H9 (cell line): ENCODE results near the gene CAB39L. TPM values are rescaled to one million over a fixed set of nuclear protein-coding genes. Genes with fewer than 3 reads are reported as not detected.

Source experiments
- DNase-seq: peaks from one replicate; pipeline ENCODE4 v3.0.0-alpha.2; 2017
- H2AFZ ChIP-seq: one replicate; pipeline ENCODE4 v1.6.1; 2013; ENCODE audit warnings: mild to moderate bottlenecking, low read length, control low read depth, moderate library complexity
- H2AK5ac ChIP-seq: 2 replicates; pipeline ENCODE4 v1.6.1; 2013; ENCODE audit warnings: low read length, control low read depth, mixed read lengths; ENCODE audit not compliant: insufficient read length
- H2BK120ac ChIP-seq: one replicate; pipeline ENCODE4 v1.6.1; 2013; ENCODE audit warnings: low read depth, mild to moderate bottlenecking, low read length, control low read depth, inconsistent platforms; ENCODE audit not compliant: poor library complexity, severe bottlenecking
- H2BK12ac ChIP-seq: 2 replicates; pipeline ENCODE4 v1.6.1; 2013; ENCODE audit warnings: low read length, control low read depth, mixed read lengths, low read depth; ENCODE audit not compliant: insufficient read length
- H2BK15ac ChIP-seq: 2 replicates; pipeline ENCODE4 v1.6.1; 2013; ENCODE audit warnings: low read depth, low read length, control low read depth
- H2BK20ac ChIP-seq: one replicate; pipeline ENCODE4 v1.6.1; 2013; ENCODE audit warnings: low read depth, mild to moderate bottlenecking, low read length, control low read depth, inconsistent platforms; ENCODE audit not compliant: poor library complexity, severe bottlenecking
- H2BK5ac ChIP-seq: 2 replicates; pipeline ENCODE4 v1.6.1; 2013; ENCODE audit warnings: low read length, control low read depth, mixed read lengths; ENCODE audit not compliant: insufficient read length
- H3K14ac ChIP-seq: 2 replicates; pipeline ENCODE4 v1.6.1; 2013; ENCODE audit warnings: low read length, control low read depth; ENCODE audit not compliant: insufficient read depth
- H3K18ac ChIP-seq: 2 replicates; pipeline ENCODE4 v1.6.1; 2013; ENCODE audit warnings: low read depth, mild to moderate bottlenecking, mixed read lengths, low read length, control low read depth; ENCODE audit not compliant: insufficient read length
- H3K23ac ChIP-seq: 2 replicates; pipeline ENCODE4 v1.6.1; 2013; ENCODE audit warnings: low read length, control low read depth, mixed read lengths, low read depth; ENCODE audit not compliant: insufficient read length
- H3K23me2 ChIP-seq: 2 replicates; pipeline ENCODE4 v1.6.1; 2013; ENCODE audit warnings: low read depth, mild to moderate bottlenecking, mixed read lengths, low read length, control low read depth; ENCODE audit not compliant: insufficient read length, poor library complexity, severe bottlenecking
- H3K27ac ChIP-seq: 2 replicates; pipeline ENCODE4 v1.5.1; 2013; ENCODE audit warnings: low read length, control low read depth, mixed read lengths, low read depth; ENCODE audit not compliant: insufficient read length
- H3K27me3 ChIP-seq: 2 replicates; pipeline ENCODE4 v1.6.1; 2013; ENCODE audit warnings: low read length, control low read depth, inconsistent platforms; ENCODE audit not compliant: insufficient read depth
- H3K4ac ChIP-seq: 2 replicates; pipeline ENCODE4 v1.6.1; 2013; ENCODE audit warnings: low read depth, mild to moderate bottlenecking, control low read depth, inconsistent platforms, low read length, moderate library complexity
- H3K4me1 ChIP-seq: 2 replicates; pipeline ENCODE4 v1.6.1; 2013; ENCODE audit warnings: low read length, control low read depth, inconsistent platforms; ENCODE audit not compliant: insufficient read depth
- H3K4me2 ChIP-seq: 2 replicates; pipeline ENCODE4 v1.6.1; 2013; ENCODE audit warnings: low read length, control low read depth, mixed read lengths; ENCODE audit not compliant: insufficient read length, insufficient read depth
- H3K56ac ChIP-seq: 2 replicates; pipeline ENCODE4 v1.6.1; 2013; ENCODE audit warnings: low read depth, mild to moderate bottlenecking, mixed read lengths, low read length, control low read depth; ENCODE audit not compliant: insufficient read length
- H3K79me1 ChIP-seq: 2 replicates; pipeline ENCODE4 v1.6.1; 2013; ENCODE audit warnings: low read depth, mild to moderate bottlenecking, moderate library complexity, low read length, control low read depth, inconsistent platforms; ENCODE audit not compliant: insufficient read depth, poor library complexity, severe bottlenecking
- H3K79me2 ChIP-seq: 2 replicates; pipeline ENCODE4 v1.6.1; 2013; ENCODE audit warnings: low read length, control low read depth, inconsistent platforms; ENCODE audit not compliant: insufficient read depth
- H3K9ac ChIP-seq: 2 replicates; pipeline ENCODE4 v1.6.1; 2013; ENCODE audit warnings: low read length, control low read depth, mixed read lengths; ENCODE audit not compliant: insufficient read length; ENCODE audit errors: extremely low read depth
- H3K9me3 ChIP-seq: one replicate; pipeline ENCODE4 v1.6.1; 2013; ENCODE audit warnings: low read depth, low read length, inconsistent platforms; ENCODE audit not compliant: control insufficient read depth
- H3T11ph ChIP-seq: one replicate; pipeline ENCODE4 v1.6.1; 2013; ENCODE audit warnings: mild to moderate bottlenecking, low read length, control low read depth, inconsistent platforms
- H4K20me1 ChIP-seq: one replicate; pipeline ENCODE4 v1.6.1; 2013; ENCODE audit not compliant: control insufficient read depth, insufficient read length, insufficient read depth
- H4K5ac ChIP-seq: 2 replicates; pipeline ENCODE4 v1.6.1; 2013; ENCODE audit warnings: low read depth, mild to moderate bottlenecking, mixed read lengths, low read length, control low read depth; ENCODE audit not compliant: insufficient read length
- H4K8ac ChIP-seq: replicated peaks from 2 replicates; pipeline ENCODE4 v1.6.1; 2013; ENCODE audit warnings: low read length, control low read depth, mixed read lengths, low read depth; ENCODE audit not compliant: insufficient read length
- H4K91ac ChIP-seq: 2 replicates; pipeline ENCODE4 v1.6.1; 2013; ENCODE audit warnings: low read depth, mild to moderate bottlenecking, moderate library complexity, mixed read lengths, low read length, control low read depth; ENCODE audit not compliant: insufficient read length
- H3K27ac Mint-ChIP-seq, 3 experiments: 2 replicates in 2 of 3; 3 replicates in 1 of 3; pipeline ENCODE4 v1.8.0; 2020 to 2021; ENCODE audit warnings: mixed read lengths in 3 of 3, mild to moderate bottlenecking in 1 of 3, moderate library complexity in 1 of 3
- H3K27me3 Mint-ChIP-seq: 2 replicates; pipeline ENCODE4 v1.8.0; 2021; ENCODE audit warnings: low read depth, mild to moderate bottlenecking, moderate library complexity, mixed read lengths
- H3K36me3 Mint-ChIP-seq, 3 experiments: 2 replicates in 2 of 3; 3 replicates in 1 of 3; pipeline ENCODE4 v1.8.0; 2020 to 2021; ENCODE audit warnings: low read depth in 3 of 3, mixed read lengths in 3 of 3; ENCODE audit not compliant: insufficient read depth in 1 of 3
- H3K4me1 Mint-ChIP-seq, 2 experiments: 2 replicates each; pipeline ENCODE4 v1.8.0; 2020; ENCODE audit warnings: mixed read lengths in 2 of 2
- H3K4me3 Mint-ChIP-seq, 2 experiments: 2 replicates in 1 of 2; 3 replicates in 1 of 2; pipeline ENCODE4 v1.8.0; 2020 to 2021; ENCODE audit warnings: mild to moderate bottlenecking in 2 of 2, mixed read lengths in 2 of 2, moderate library complexity in 1 of 2
- H3K9me3 Mint-ChIP-seq, 2 experiments: 2 replicates in 1 of 2; 3 replicates in 1 of 2; pipeline ENCODE4 v1.8.0; 2020; ENCODE audit warnings: mild to moderate bottlenecking in 2 of 2, mixed read lengths in 2 of 2, moderate library complexity in 1 of 2
- WGBS: extraction: QIAGEN DNeasy Blood & Tissue Kit; methylation state at CpG from one replicate; pipeline ENCODE4 v1.1.7; 2013; ENCODE audit warnings: missing lambda C conversion rate, low lambda C conversion rate, mixed read lengths; ENCODE audit not compliant: insufficient read length; ENCODE audit errors: extremely low coverage; 5-methylcytosine and 5-hydroxymethylcytosine counted together
- total RNA-seq: library from RNA; stranded (reverse); gene quantifications from 2 replicates; pipeline ENCODE4 v1.2.1, GENCODE V29; 2021
- TF ChIP-seq, protein P1 (sequence below): fragments of 200-600 bp; sonication (generic); conservative IDR thresholded peaks from 3 replicates; pipeline ENCODE4 v1.8.0; 2021; ENCODE audit warnings: antibody characterized with exemption, mild to moderate bottlenecking

The CAB39L gene
- total RNA-seq, 1 experiment from 2014 or later: 6.0 TPM

DNA sequence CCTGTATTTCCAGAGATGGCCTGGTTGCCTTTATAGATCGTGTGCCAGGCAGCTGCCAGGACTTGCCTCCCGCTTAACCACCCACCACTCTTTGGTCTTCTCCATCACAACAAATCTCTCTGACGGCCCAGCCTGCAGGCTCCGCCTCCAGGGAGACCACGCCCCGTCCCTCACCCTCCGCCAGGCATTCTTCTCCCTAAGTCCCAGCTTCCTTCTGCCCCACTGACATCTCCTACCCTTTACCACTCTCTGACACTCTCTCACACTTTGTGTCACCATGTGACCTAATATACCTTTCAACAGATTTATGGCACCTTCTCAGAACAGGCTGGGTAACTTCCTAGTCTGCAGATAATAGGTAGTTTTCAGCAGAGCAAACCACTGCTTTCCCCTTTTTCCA, 95.1 kb downstream of the CAB39L start:
- Mint-ChIP-seq H3K27me3 (no peaks in the 10 kb centered on the region), H3K9me3 (no peaks in the 10 kb centered on the region), H3K27ac (peak overlapping the region in 2 of 3 experiments; percentile 81 to 92; a peak in 2 of 7 replicates), H3K36me3 (no peaks in the 10 kb centered on the region), H3K4me3 (no peak overlapping the region), H3K4me1 (peaks cover 10 to 12% of the 10 kb centered on the region in 2 experiments)
- no peak overlapping the region for H3K56ac ChIP-seq
- no peaks in the 10 kb centered on the region for H3K79me2 ChIP-seq
- H3K27me3 ChIP-seq: no peaks in the 10 kb centered on the region
- H3K4ac ChIP-seq: no peak overlapping the region
- no peak overlapping the region for H4K91ac ChIP-seq
- H3K4me1 ChIP-seq: peaks cover 3% of the 10 kb centered on the region; the same call in 1 of the 2 replicates
- H3K23me2 ChIP-seq: no peaks in the 10 kb centered on the region
- H4K20me1 ChIP-seq: no peaks in the 10 kb centered on the region
- no peak overlapping the region for H3K4me2 ChIP-seq
- no peak overlapping the region for H2BK5ac ChIP-seq
- no peak overlapping the region for H3K23ac ChIP-seq
- no peak overlapping the region for H3K18ac ChIP-seq
- H3K79me1 ChIP-seq: no peaks in the 10 kb centered on the region
- H2BK15ac ChIP-seq: no peak overlapping the region
- no peak overlapping the region for H2AK5ac ChIP-seq
- no peaks in the 10 kb centered on the region for H3K9me3 ChIP-seq
- H2BK12ac ChIP-seq: no peak overlapping the region
- TF ChIP-seq, protein P1, sequence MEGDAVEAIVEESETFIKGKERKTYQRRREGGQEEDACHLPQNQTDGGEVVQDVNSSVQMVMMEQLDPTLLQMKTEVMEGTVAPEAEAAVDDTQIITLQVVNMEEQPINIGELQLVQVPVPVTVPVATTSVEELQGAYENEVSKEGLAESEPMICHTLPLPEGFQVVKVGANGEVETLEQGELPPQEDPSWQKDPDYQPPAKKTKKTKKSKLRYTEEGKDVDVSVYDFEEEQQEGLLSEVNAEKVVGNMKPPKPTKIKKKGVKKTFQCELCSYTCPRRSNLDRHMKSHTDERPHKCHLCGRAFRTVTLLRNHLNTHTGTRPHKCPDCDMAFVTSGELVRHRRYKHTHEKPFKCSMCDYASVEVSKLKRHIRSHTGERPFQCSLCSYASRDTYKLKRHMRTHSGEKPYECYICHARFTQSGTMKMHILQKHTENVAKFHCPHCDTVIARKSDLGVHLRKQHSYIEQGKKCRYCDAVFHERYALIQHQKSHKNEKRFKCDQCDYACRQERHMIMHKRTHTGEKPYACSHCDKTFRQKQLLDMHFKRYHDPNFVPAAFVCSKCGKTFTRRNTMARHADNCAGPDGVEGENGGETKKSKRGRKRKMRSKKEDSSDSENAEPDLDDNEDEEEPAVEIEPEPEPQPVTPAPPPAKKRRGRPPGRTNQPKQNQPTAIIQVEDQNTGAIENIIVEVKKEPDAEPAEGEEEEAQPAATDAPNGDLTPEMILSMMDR: no peak
- no peak overlapping the region for H3K27ac ChIP-seq
- H3T11ph ChIP-seq: no peak overlapping the region
- no peak overlapping the region for H3K9ac ChIP-seq
- DNase-seq: peak; percentile 84
- no peak overlapping the region for H2BK120ac ChIP-seq
- no peak overlapping the region for H4K8ac ChIP-seq
- no peak overlapping the region for H3K14ac ChIP-seq
- no peak overlapping the region for H2BK20ac ChIP-seq
- H2AFZ ChIP-seq: no peak overlapping the region
- H4K5ac ChIP-seq: no peak overlapping the region
- WGBS: no CpG with 5 or more reads among the region's 7 CpGs
